K562 (cell line): Measurements from ENCODE around the gene BRME1.

Experiments
- ARNT ChIP-seq, 2 experiments: fragments of 450-650 bp; IDR thresholded peaks; 2 replicates each; pipeline ENCODE4 v1.6.1; 2016; ENCODE audit warnings: mild to moderate bottlenecking in 1 of 2
- HNRNPLL ChIP-seq: fragments of 200-400 bp; formaldehyde crosslinking; IDR thresholded peaks from 2 replicates; pipeline ENCODE4 v1.6.1; 2017; ENCODE audit warnings: low read length, low read depth, mild to moderate bottlenecking; ENCODE audit not compliant: poor library complexity, severe bottlenecking
- NR3C1 ChIP-seq: sonication (generic); formaldehyde crosslinking; IDR thresholded peaks from 2 replicates; pipeline ENCODE4 v1.8.1; 2022; ENCODE audit warnings: missing genetic modification reagents
- PBX2 ChIP-seq, 2 experiments: IDR thresholded peaks in 1 of 2; conservative IDR thresholded peaks in 1 of 2; 2 replicates each; pipeline ENCODE4 v1.6.1; 2016; ENCODE audit warnings: low read depth in 2 of 2, mild to moderate bottlenecking in 1 of 2, missing compliant biosample characterization in 1 of 2, missing genetic modification characterization in 1 of 2, moderate library complexity in 1 of 2
- PYGO2 ChIP-seq: fragments of 450-650 bp; IDR thresholded peaks from 2 replicates; pipeline ENCODE4 v1.6.1; 2016; ENCODE audit warnings: mild to moderate bottlenecking, missing genetic modification characterization, moderate library complexity, missing compliant biosample characterization
- SIN3B ChIP-seq: fragments of 450-650 bp; IDR thresholded peaks from 2 replicates; pipeline ENCODE4 v1.6.1; 2017; ENCODE audit warnings: low read depth, mild to moderate bottlenecking, moderate library complexity
- SMAD3 ChIP-seq: fragments of 450-650 bp; formaldehyde crosslinking; conservative IDR thresholded peaks from 2 replicates; pipeline ENCODE4 v1.4.0; 2020; ENCODE audit warnings: mild to moderate bottlenecking
- STAT6 ChIP-seq: sonication (generic); formaldehyde crosslinking; IDR thresholded peaks from 2 replicates; pipeline ENCODE4 v1.8.1; 2023; ENCODE audit warnings: mild to moderate bottlenecking, missing genetic modification reagents
- USF2 ChIP-seq: sonication (generic); formaldehyde crosslinking; IDR thresholded peaks from 2 replicates; pipeline ENCODE4 v1.5.0; 2020; ENCODE audit warnings: missing genetic modification reagents
- ZBED1 ChIP-seq: IDR thresholded peaks from 2 replicates; pipeline ENCODE4 v1.6.1; 2014
- ZBTB43 ChIP-seq: sonication (generic); formaldehyde crosslinking; IDR thresholded peaks from 2 replicates; pipeline ENCODE4 v1.8.0; 2023; ENCODE audit warnings: mild to moderate bottlenecking, missing genetic modification reagents
- ZNF274 ChIP-seq: IDR thresholded peaks from 2 replicates; pipeline ENCODE4 v1.6.1; 2011; ENCODE audit warnings: low read depth, mild to moderate bottlenecking, low read length, moderate library complexity, borderline replicate concordance
- ZNF395 ChIP-seq: fragments of 200-800 bp; sonication (Bioruptor generic); IDR thresholded peaks from 2 replicates; pipeline ENCODE4 v1.6.1; 2017; ENCODE audit warnings: missing genetic modification characterization, missing compliant biosample characterization

- TF ChIP-seq PBX2 (CRISPR knock-in tag; IDR thresholded peaks at IDR 0.05; ENCODE audit: low read depth) (no peak), PBX2 (tag; conservative IDR thresholded peaks at IDR 0.05; ENCODE audit: low read depth) (no peak), USF2 (no peak), STAT6 (CRISPR knock-in tag) (no peak), ARNT (IDR thresholded peaks at IDR 0.05) (no peak), SIN3B (no peak), ZNF274 (no peak), NR3C1 (no peak), HNRNPLL (no peak), ZNF395 (no peak), PYGO2 (tag) (no peak), ZBED1 (no peak), ZBTB43 (CRISPR knock-in tag) (no peak), SMAD3 (CRISPR knock-in tag) (no peak)
Measured at GRCh38 chr19:13931391-13932148, 25.7 kb upstream of the BRME1 start.
